Neural progenitor cell (in vitro differentiated cells): Measurements from ENCODE around the gene ZC3H12D.

Experiments
- CTCF ChIP-seq: fragments of 200-600 bp; sonication (generic); IDR thresholded peaks from 2 replicates; pipeline ENCODE4 v1.5.1; 2017; ENCODE audit warnings: antibody characterized with exemption, mild to moderate bottlenecking
- EZH2 ChIP-seq: fragments of 200-600 bp; sonication (generic); IDR thresholded peaks from 2 replicates; pipeline ENCODE4 v1.6.1; 2017; ENCODE audit warnings: antibody characterized with exemption, mild to moderate bottlenecking, moderate library complexity

- no peak for TF ChIP-seq CTCF
- TF ChIP-seq EZH2: no peak
Observed at GRCh38 chr6:149433881-149434280, 50.9 kb downstream of the ZC3H12D start.
